ENCODE data around the gene DCST2.

DCST2 gene

GRCh38 chr1:154973344-154974101 is 60.1 kb downstream of the DCST2 start:
- DNase-seq: peak; percentile 96

DNA sequence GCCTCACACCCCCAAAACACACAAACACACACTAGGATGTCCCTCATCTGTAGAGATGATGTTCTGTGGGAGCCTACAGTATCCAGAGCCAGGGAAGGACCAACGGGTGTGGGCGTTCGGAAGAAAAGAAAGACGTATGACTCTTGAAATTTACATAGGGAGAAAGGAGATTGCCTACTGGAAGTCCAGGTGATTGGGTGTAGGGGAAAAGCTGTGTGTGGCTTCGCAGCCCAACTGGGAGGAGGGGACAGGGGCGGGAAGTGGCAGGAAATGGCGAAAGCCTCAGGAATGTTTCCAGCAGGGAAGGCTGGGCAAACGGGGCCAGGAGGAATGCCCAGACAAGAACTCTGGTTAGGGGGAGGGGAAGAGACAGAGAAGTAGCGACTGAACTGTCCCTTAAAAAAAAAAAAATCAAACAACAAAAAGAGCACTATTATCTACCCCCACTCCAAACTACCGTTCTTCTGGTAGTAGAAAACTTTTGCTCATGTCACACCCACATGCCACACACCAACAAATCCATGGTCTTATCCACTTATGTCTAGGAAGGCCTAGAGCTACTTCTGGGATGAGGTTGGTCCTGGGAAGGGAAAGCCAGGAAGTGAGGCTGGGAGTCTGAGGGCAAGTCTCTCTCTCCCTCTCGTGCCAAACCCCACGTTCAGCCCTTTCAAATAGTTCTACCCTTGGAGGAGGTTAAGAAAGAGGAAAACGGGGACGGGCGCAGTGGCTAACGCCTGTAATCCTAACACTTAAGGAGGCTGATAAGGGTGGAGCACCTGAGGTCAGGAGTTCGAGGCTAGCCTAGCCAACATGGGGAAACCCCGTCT is 60.9 kb downstream of the DCST2 start:
- peak; percentile 89 for DNase-seq

DNA sequence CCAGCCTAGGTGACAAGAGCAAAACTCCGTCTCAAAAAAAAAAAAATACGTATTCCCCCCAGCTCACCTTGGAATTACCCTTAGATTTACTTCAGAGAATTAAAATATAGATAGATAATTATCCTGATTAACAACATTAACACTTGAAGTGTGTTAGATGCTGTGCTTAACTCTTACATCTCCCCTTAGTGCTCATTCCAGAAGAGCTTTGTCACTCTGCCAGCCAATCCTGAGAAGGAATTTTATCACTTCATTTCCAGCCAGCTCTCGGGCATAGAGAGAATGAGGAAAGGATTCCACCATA is 61.4 kb downstream of the DCST2 start:
- peak; percentile 82 for DNase-seq

- DNase-seq: no peak
Measured at GRCh38 chr1:154971341-154971998, 62.1 kb downstream of the DCST2 start.

DNA sequence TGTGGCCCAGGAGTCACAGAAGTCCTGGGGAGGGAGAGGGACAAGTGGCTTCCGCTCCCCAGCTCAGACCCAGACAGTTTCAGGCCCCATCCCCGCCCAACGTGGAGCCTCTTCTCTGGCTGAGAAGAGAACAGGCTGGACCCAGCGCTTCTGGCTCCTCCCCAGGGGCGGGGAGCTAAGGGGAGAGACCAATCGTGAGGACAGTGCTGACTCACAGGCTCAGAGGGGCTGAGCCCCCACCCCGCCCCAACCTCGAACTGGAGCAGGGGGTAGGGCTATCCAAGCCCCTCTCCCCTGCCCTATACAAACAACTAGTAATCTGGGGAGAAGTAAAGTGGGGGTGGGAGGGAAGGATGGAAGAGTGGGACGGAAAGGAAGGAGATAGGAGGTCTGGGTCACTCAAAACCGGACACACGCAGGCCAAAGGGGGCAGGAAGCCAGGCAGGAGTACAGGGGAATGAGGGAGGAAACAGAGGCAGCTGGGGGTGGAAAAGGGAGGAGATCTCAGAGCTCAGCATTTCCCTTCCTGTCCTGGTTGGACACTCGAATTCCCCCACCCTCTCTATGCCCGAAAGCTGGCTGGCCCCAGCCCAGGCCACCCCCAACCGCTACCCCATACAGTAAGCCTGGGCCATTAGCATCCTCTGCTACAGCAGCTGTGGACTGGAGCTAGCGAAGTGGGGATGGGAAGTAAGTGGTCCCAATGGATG is 62.8 kb downstream of the DCST2 start, which contains the start of gene SHC1:
Gene SHC1, minus strand, starts transcription at position 117 of the 710 bp plus-strand sequence. CDS start 221 bp downstream, outside the sequence.
- DNase-seq: peak; percentile 91

- no peak for DNase-seq
Measured at GRCh38 chr1:154969860-154970452, 63.6 kb downstream of the DCST2 start.

GRCh38 chr1:154969246-154969645 is 64.3 kb downstream of the DCST2 start:
- DNase-seq: no peak

DNA sequence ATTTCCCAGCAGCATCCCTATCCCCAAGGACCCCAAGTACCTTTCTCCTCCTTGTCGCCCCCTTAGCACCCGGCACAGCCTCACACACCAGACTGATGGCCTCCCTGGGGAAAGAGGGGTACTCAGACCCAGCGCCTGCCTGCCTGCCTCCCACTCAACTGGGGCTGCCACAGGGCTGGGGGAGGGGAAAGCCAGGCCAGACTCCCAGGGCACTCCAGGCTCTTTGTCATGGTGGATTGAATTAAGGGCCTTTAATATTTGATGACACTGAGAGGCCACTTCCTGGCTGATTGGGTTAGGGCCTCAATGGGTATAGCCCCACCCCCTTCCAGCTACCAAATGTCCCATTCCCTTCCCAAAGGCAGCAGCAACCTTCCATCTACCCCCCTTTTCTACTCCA is 64.8 kb downstream of the DCST2 start:
- no peak for DNase-seq
